Hepatic stellate cell (primary cell): ENCODE data around the gene IGF1R.

Experiments
- DNase-seq: peaks from one replicate; pipeline ENCODE4 v3.0.0; 2011; ENCODE audit warnings: low spot score

IGF1R gene

DNA sequence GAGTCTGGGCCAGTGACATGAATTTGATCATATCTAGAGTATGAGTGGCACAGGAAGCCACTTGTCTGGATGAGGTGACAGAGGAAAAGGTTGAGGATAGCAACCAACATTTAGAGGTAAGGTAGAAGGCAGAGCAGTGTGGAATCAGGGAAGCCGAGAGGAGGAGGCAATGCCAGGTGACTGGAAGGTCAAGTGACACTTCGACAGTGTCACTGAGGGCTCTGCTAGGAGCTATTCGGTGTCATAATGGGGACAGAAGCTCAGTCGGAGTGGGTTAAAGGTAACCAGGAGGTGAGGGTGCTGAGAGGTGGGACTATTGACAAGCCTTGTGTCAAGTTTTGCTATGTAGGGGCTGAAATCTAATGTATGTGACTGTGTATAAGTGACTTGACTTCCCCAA lies 56.7 kb downstream of the IGF1R start:
- DNase-seq: no peak

DNA sequence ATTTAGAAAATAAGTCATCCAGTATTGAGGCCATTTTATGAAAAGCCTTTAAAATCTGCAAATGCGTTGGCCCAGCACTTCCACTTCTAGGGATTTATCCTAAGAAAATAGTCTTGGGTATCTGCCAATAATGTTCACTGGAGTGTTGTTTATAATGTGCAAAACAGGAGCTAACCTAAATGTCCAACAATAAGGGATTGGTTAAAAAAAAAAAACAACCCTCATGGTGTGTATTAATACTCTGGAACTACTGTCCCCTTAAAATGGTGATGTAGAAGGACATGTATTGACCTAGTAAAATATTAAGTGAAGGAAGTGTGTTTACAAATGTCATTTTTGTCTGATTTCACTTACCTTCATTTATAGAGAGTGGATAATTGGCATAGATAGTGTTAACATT lies 58.0 kb downstream of the IGF1R start:
- no peak for DNase-seq

DNA sequence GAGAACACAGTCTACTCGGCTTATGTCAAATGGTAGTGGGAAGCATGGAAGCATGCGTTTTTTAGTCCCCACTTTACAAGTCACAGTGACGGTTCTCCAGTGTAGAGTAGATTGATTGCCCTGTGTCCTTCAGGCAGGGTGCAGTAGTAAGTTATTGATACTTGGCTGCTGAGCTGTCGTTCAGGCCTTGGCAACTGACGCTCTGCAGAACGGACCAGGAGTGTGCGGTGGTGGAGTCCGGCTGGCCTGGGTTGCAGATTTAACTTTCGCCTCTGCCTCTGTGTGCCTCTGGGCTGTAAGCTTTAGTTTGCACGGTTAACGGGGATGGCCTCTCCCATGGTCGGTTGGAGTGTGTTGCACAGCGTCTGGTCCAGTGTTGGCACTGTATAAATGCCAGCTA lies 58.6 kb downstream of the IGF1R start:
- DNase-seq: no peak

DNA sequence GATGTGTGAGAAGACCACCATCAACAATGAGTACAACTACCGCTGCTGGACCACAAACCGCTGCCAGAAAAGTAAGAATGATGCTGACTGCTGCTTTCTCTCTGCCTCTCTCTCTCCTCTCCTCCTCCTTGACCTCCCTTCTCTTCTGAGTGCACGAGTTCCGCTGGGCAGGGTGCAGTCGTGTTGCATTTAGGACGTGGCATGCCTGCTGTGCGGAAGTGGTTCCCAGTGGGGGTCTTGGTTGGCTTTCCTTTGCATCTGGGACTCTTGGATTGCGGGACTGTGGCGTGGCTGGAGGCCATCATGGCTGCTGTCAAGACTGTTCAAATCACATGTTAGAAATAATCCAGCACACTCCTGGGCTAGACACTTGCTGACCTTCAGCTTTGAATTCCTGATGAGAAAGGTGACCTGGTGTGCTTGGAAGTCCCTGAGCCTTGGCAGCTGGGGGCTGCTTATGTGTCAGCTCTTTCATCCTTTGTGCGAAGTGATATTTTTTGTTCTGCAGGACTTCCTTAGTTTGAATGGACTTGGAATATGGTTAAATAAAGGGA lies 59.8 kb downstream of the IGF1R start:
- no peak for DNase-seq

- DNase-seq: no peak
Observed at GRCh38 chr15:98711810-98712209, 63.5 kb downstream of the IGF1R start.

GRCh38 chr15:98712845-98713584 lies 64.7 kb downstream of the IGF1R start:
- no peak for DNase-seq

- no peak for DNase-seq
Observed at GRCh38 chr15:98713585-98714001, 65.3 kb downstream of the IGF1R start.

DNA sequence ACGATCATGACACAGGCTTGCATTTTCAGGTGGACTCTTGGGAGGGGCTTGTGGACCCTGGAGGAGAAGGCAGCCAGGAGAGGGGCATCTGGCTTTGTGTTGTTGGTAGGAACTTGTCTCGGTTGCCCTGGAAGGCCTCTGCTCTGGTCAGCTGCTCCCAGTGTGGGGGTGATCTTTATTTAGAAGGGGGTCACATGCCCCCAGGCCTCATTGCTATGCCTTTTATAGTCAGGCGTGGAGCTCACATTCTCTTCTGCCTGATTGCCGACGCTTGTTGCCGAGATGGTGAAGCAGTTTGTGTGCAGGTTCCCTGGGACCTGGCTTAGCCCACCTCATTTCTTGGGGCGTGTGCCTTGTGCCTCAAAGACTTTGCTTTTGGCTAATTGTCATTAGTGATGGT lies 66.6 kb downstream of the IGF1R start:
- DNase-seq: no peak

DNA sequence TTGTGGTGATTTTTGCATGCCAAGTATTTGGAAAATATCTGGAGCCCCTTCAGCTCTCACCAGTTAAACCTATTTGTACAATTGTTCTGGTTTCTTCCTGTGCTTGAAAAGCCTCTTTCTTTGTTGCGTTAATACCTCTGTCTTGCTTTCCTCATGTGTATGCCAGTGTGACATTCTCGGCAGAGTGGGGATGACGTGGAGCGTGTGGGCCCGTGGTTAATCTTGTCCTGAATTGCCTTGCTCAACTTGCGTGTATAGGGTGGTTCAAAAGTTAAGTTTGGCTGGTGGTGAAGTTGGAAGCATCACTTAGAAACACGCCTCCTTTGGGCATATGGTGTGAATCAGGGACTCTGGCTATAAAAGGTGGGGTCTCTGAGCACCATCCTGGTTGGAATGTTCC lies 67.1 kb downstream of the IGF1R start:
- DNase-seq: no peak

DNA sequence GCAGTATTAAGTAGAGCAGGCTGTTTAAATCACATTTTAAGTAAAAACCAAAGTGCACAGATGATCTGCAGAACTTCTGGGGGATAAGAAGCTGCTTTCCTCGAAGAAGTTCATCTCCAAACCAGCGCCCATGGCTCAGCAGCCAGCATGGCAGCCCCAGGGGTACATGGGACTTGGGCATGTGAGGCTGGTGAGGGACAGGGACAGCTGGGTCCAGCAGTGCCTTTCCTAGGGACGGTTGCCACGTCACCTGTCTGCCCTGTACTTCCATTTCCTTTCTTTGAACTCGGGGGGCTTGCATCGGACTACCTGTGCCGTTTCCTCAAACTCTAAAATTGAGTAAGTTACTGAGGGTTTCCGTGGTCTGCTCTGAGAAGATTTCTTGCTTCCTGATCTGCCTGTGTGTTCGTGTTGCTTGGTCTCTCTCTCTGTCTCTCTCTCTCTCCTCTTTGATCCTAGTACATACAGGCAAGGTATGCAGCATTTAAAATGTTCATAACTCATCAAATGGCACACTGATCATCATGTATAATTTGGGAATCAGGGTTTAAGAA lies 67.6 kb downstream of the IGF1R start:
- no peak for DNase-seq

DNA sequence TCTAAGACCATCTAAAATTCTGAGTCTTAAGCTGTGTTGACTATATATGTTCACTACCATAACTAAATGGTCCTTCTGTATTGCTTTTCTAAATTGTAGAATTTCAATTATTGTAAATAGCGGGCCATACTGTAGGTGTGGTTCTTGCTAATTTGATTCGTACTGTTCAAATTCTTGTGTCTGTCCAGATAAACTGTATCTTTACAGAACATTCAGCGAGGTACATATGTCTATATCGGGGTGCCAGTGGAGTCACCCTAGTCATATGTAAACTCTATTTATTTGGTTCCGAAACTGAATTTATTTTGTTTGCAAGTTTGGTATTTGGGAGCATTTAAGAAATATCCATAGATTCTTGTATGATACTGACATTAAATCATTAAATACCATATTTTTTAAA lies 69.0 kb downstream of the IGF1R start:
- DNase-seq: no peak

DNA sequence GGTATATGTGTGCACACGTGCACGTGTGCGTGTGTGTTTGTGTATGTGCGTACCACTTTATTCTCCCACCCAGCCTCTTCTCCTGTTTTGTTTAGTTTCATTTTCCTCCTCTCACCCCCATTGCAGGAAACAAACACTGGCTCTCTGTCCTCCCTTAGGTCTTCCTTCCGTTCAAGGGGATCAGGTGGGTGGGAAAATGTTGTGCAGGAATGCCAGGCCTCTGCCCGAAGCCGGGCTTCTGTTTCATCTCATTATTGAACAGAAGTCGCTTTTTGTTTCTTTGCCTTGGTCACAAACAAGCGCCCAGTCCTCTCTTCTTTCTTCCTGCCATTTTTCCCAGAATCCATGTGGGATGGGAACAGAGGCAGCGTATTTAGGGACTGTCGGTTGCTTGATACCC lies 69.6 kb downstream of the IGF1R start:
- no peak for DNase-seq

DNA sequence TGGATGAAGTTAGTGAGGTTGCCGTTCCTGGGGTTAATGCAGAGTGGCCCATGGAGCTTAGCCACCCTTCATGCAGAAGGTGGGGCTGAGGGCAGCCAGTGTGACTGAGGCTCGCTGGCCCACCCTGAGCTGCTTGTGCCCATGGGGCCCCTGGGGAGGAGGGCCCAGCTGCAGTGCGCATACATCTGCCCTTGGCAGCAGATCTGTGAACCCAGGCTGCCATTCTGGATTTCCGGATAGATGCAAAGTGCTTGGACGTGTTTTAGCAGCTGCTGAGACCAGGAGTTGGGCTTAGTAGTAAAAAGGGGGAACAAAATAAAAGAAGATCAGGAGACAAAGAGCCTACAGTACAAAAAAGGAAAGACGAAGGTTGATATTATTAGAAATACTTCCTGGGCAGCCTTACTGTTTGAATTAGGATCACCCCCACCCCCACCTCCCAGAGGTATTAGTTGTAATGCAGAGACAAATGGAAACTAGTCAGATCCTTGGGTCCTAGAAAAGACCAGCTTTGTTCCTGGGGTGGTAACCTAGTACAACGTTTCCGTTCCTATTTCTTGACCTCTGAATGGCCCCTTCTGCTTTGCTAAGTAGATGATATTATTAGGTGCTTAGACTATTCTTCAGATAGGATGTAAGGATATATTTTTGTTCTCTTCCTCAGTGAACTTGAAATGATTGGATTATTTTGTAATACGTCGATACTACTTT lies 70.2 kb downstream of the IGF1R start:
- no peak for DNase-seq

DNA sequence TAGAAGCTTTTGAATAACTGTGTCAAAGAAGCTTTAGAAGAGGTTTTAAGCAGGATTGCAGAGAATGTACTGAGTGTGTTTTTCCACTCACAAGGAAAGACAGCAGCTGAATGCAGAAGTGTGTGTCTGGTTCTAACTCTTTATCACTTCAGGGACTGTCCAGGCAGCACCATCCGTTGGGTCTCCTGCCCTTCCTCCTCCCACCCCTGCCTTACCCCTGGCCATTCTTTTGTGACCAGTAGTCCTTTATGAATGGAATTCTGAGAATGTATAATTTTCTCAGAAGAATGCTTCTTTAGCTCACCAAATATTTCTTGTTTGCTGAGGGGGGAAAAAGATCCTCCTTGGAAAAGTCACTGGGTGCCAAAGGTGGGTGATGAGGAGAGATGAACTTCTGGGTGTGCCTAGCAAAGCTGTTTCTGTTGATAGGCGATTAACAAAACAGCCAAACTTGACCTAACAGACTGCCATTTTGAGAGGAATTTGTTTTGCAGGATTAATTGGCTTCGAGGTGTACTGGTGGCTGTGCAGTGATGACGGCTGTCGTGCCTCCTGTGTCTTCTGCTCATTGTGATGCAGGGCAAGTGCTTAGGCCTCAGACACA lies 70.9 kb downstream of the IGF1R start:
- peak; percentile 56 for DNase-seq

GRCh38 chr15:98720031-98720430 lies 71.7 kb downstream of the IGF1R start:
- no peak for DNase-seq

DNA sequence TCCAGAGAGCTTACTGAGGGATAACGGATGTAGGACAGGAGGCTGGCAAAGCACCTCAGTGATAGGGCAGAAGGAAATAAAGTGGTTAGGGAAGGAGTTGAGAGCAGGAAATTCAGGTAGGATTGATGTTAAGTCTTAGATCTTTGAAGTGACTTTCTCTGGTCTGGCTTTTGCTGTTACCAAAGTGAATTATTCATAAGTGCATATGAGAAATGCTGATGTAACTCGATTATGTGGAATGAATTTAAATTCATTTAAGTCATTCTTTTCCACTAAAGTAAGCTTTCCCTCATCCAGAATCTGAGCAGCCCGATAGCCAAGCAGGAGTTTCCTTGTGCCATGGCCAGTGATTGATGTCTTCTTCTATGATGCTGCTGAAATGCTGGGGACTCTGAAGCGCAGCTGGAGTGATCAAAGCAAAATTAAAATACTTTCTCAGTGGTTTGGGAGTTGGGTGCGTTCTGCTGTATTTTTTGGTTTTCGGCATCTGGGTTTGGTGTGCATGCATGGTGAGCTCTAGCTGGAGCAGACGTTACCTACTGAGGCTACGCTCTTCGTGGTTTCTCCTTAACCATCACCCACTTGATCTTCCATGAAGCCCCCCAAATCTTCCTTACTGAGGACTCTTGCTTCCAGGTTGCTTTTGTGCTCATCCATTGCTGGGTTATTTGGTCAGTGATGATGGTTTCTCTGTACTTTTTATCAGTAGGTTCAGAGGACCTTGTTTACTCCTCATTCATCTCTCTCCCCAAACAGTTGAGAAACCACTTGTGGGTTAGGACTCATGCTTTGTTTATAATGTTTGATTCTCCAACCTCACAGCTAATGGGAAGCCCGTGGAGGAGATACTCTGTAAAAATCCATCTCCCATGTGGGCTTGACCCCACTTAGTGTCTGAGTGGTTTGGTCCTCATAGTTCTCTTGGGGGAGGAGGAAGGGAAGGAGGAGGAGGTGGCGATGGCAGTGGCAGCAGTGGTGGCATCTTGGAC lies 72.5 kb downstream of the IGF1R start:
- DNase-seq: no peak

- no peak for DNase-seq
Observed at GRCh38 chr15:98722209-98722608, 73.9 kb downstream of the IGF1R start.

DNA sequence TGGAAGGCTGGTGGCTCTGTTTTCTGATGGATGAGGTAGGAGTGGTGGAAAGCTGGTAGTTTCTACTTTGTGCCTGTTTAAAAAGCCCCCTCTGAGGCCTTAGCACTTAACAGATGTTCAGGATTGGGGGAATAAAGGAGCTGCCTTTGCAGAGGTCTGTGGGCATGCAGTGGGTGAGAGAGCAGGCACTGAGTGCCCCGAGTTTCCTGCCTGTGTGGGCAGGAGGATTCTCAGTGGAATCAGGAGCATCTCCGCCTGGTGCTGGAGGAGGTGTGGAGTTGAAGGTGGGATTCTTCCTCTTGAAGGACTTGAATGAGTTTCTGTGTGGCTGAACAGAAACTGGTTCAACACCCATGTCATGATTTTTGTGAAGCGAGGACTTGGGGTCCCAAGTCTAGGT lies 74.3 kb downstream of the IGF1R start:
- no peak for DNase-seq

DNA sequence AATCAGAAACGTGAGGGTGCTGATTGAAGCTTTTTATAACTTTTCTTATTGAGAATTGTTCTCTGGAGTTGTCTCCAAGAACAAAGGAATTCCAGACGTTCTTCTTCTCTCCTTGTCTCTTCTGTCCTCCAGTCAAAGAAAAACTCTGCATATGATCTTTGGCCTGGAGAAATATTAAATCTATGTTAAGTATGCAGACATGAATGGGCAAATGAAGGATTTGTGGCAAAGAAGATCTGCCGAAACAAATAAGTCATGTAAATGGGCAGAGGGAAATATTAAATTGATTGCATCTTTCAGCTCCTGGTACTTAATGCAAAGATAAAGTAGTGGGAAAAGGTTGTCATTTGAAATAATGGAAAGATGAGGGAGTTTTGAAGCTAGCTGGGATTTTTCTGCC lies 74.9 kb downstream of the IGF1R start:
- DNase-seq: no peak

DNA sequence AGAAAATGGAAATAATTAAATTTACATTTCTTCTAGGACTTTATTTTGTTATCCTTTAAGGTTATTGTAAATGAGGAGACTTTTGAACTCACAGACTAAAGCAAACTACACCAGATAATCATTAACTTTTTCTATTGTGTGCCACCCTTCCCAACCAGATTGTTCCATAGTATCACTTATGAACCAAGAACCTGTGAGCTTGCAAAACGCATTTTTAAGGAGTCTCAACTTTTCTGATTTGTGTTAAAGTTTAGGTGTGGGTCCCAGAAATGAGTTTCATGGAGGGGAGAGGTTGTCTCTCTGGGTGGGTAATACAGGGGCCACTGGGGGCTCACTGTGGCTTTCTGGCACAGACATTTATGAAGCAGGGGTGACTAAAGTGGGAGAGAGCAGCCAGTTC lies 75.7 kb downstream of the IGF1R start:
- no peak for DNase-seq

DNA sequence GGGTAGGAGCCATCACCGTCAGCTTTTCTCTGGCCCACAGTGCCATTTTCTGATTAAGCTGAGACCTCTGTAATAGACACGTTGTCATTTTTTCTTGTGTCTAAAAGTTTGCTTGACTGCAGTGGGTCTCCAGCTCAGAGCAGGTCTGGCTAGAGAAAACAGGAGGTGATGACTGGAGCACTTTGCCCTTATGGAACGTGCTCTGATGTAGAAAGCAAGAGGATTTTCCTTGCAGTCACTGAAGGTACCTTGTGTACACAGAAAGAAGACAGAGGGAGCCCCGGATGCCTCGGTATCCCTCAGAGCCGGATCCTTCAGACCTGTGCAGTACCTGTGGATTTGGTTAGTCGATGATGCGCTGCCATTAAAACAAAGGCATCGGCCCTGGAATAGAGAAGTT lies 76.2 kb downstream of the IGF1R start:
- no peak for DNase-seq

DNA sequence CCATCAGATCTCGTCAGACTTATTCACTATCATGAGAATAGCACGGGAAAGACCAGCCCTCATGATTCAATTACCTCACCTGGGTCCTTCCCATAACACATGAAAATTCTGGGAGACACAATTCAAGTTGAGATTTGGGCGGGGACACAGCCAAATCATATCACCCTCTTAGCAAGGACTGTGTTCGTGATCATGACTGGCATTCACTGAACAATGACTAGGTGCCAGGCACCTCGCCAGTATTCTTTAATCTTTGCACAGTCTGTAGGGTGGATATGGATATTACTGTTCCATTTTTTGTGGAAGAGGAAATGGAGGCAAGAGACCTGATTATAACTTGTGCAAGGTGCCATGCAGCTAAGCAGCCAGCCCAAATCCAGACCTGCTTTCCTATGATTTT lies 77.5 kb downstream of the IGF1R start:
- no peak for DNase-seq
